IMR-90 (cell line): Measurements from ENCODE around the gene ARHGAP24. TPM values are rescaled to one million over a fixed set of nuclear protein-coding genes. Genes with fewer than 3 reads are reported as not detected.

Experiments used
- ATAC-seq: fragments of 200-7000 bp; cut with Tn5 transposase; 2 replicates; pipeline ENCODE4 v1.9.1; 2020; ENCODE audit warnings: low read depth, mild to moderate bottlenecking, moderate library complexity
- BruUV-seq: library from RNA; stranded (reverse); fragments of 400-500 nt; replicated peaks from 2 replicates; lab custom pipeline; 2021; lab: Mats Ljungman, UMichigan
- CTCF ChIA-PET: fragments of 300-600 bp; formaldehyde crosslinking; extraction: SDS; loops from one replicate; lab custom pipeline; 2021; ENCODE audit warnings: antibody characterized with exemption; lab: Yijun Ruan, JAX
- POLR2A ChIA-PET: fragments of 300-600 bp; sonication (Branson Sonifier 250); formaldehyde crosslinking; loops from one replicate; lab custom pipeline; 2022; ENCODE audit warnings: antibody characterized with exemption; ENCODE audit not compliant: unreplicated experiment; lab: Charles Lee
- DNase-seq: peaks from one replicate; pipeline ENCODE4 v3.0.0; 2013
- H2AFZ ChIP-seq: replicated peaks from 2 replicates; pipeline ENCODE3; 2013; ENCODE audit warnings: low read length, mild to moderate bottlenecking; ENCODE audit not compliant: poor library complexity
- H2AK5ac ChIP-seq: 2 replicates; pipeline ENCODE4 v1.6.1; 2013; ENCODE audit warnings: low read depth, low read length, inconsistent platforms
- H2AK9ac ChIP-seq: replicated peaks from 2 replicates; pipeline ENCODE3; 2013; ENCODE audit warnings: mild to moderate bottlenecking, low read depth, low read length, moderate library complexity; ENCODE audit not compliant: poor library complexity
- H2BK120ac ChIP-seq: 2 replicates; pipeline ENCODE4 v1.6.1; 2013; ENCODE audit warnings: low read depth, low read length, inconsistent platforms
- H2BK15ac ChIP-seq: 3 replicates; pipeline ENCODE4 v1.6.1; 2013; ENCODE audit warnings: low read depth, low read length, inconsistent platforms
- H2BK20ac ChIP-seq: 2 replicates; pipeline ENCODE4 v1.6.1; 2013; ENCODE audit warnings: low read depth, mild to moderate bottlenecking, inconsistent platforms, low read length, moderate library complexity
- H2BK5ac ChIP-seq: 2 replicates; pipeline ENCODE4 v1.6.1; 2013; ENCODE audit warnings: mild to moderate bottlenecking, low read depth, low read length, inconsistent platforms; ENCODE audit not compliant: poor library complexity, severe bottlenecking
- H3K14ac ChIP-seq: replicated peaks from 2 replicates; pipeline ENCODE4 v1.6.1; 2013; ENCODE audit warnings: low read depth, low read length, inconsistent platforms
- H3K18ac ChIP-seq: 2 replicates; pipeline ENCODE4 v1.6.1; 2013; ENCODE audit warnings: low read depth, low read length, control low read depth
- H3K23ac ChIP-seq: 2 replicates; pipeline ENCODE4 v1.6.1; 2013; ENCODE audit warnings: low read depth, low read length, inconsistent platforms
- H3K27ac ChIP-seq: 2 replicates; pipeline ENCODE4 v1.5.1; 2013; ENCODE audit warnings: mild to moderate bottlenecking, control low read depth, low read length; ENCODE audit not compliant: insufficient read depth
- H3K27me3 ChIP-seq: 2 replicates; pipeline ENCODE4 v1.6.1; 2013; ENCODE audit warnings: low read length; ENCODE audit not compliant: control insufficient read depth, insufficient read depth
- H3K36me3 ChIP-seq: 2 replicates; pipeline ENCODE4 v1.6.1; 2013; ENCODE audit warnings: low read length, mixed read lengths; ENCODE audit not compliant: control insufficient read depth, insufficient read depth
- H3K4ac ChIP-seq: 2 replicates; pipeline ENCODE4 v1.6.1; 2013; ENCODE audit warnings: low read depth, low read length, inconsistent platforms
- H3K4me1 ChIP-seq: 2 replicates; pipeline ENCODE4 v1.6.1; 2013; ENCODE audit warnings: low read length, mixed read lengths; ENCODE audit not compliant: control insufficient read depth, insufficient read depth
- H3K4me2 ChIP-seq: 2 replicates; pipeline ENCODE4 v1.6.1; 2013; ENCODE audit warnings: low read depth, mild to moderate bottlenecking, control low read depth, low read length, moderate library complexity
- H3K4me3 ChIP-seq: 2 replicates; pipeline ENCODE4 v1.5.1; 2013; ENCODE audit warnings: low read depth, mild to moderate bottlenecking, control low read depth, low read length, moderate library complexity; ENCODE audit not compliant: insufficient read depth
- H3K56ac ChIP-seq: 2 replicates; pipeline ENCODE4 v1.6.1; 2013; ENCODE audit warnings: low read length, inconsistent platforms; ENCODE audit not compliant: insufficient read depth; ENCODE audit errors: extremely low read depth
- H3K79me1 ChIP-seq, 2 experiments: 2 replicates each; pipeline ENCODE4 v1.6.1; 2013; ENCODE audit warnings: low read length in 2 of 2, inconsistent platforms in 1 of 2, low read depth in 1 of 2
- H3K9ac ChIP-seq: 2 replicates; pipeline ENCODE4 v1.6.1; 2013; ENCODE audit warnings: low read depth, low read length, control low read depth
- H3K9me1 ChIP-seq: 2 replicates; pipeline ENCODE4 v1.6.1; 2013; ENCODE audit warnings: low read length, inconsistent platforms; ENCODE audit not compliant: insufficient read depth
- H3K9me3 ChIP-seq: 2 replicates; pipeline ENCODE4 v1.6.1; 2013; ENCODE audit warnings: low read length; ENCODE audit not compliant: control insufficient read depth, insufficient read depth
- H4K20me1 ChIP-seq: 2 replicates; pipeline ENCODE4 v1.6.1; 2013; ENCODE audit warnings: low read length, inconsistent platforms; ENCODE audit not compliant: insufficient read depth
- H4K5ac ChIP-seq: 2 replicates; pipeline ENCODE4 v1.6.1; 2013; ENCODE audit warnings: mild to moderate bottlenecking, low read depth, low read length, control low read depth
- H4K8ac ChIP-seq, 2 experiments: 2 replicates each; pipeline ENCODE4 v1.6.1; 2013; ENCODE audit warnings: low read depth in 2 of 2, low read length in 2 of 2, control low read depth in 1 of 2, inconsistent platforms in 1 of 2
- H4K91ac ChIP-seq: 2 replicates; pipeline ENCODE4 v1.6.1; 2013; ENCODE audit warnings: low read depth, low read length, inconsistent platforms; ENCODE audit not compliant: insufficient read depth
- BHLHE40 ChIP-seq: fragments of 150-350 bp; IDR thresholded peaks from 2 replicates; pipeline ENCODE4 v1.6.1; 2016; ENCODE audit warnings: mild to moderate bottlenecking, low read depth, low read length
- MAZ ChIP-seq: IDR thresholded peaks from 2 replicates; pipeline ENCODE4 v1.6.1; 2012; ENCODE audit warnings: low read depth, mild to moderate bottlenecking, low read length, improper control_type of control experiment, moderate library complexity, borderline replicate concordance
- POLR2A ChIP-seq: IDR thresholded peaks from 2 replicates; pipeline ENCODE4 v1.6.1; 2012; ENCODE audit warnings: mild to moderate bottlenecking, low read depth, low read length
- WGBS, 2 experiments: methylation state at CpG; one replicate each; pipeline versions ENCODE4 v1.1.5 to v1.1.7; 2013; ENCODE audit warnings: missing lambda C conversion rate in 2 of 2; ENCODE audit not compliant: insufficient read length in 1 of 2; ENCODE audit errors: extremely low coverage in 2 of 2; 5-methylcytosine and 5-hydroxymethylcytosine counted together
- dilution Hi-C: fragments of 300-500 bp; cut with HindIII; formaldehyde crosslinking; loops from one replicate; pipeline ENCODE4 v1.14.3; 2018; ENCODE audit warnings: low sequenced_read_pairs; ENCODE audit not compliant: unreplicated experiment
- in situ Hi-C: fragments of 300-500 bp; cut with MboI; formaldehyde crosslinking; loops from 3 replicates; pipeline ENCODE4 v1.14.3; 2019; ENCODE audit warnings: low sequenced_read_pairs, inconsistent platforms, mixed read lengths
- intact Hi-C: fragments of 100-400 bp; cut with micrococcal nuclease; formaldehyde crosslinking; loops from 2 replicates; pipeline ENCODE4 v1.10.0; 2022
- polyA plus RNA-seq, 3 experiments: library from polyadenylated mRNA; depleted of rRNA; stranded (reverse); fragments of >200 nt; gene quantifications; 2 replicates each; pipeline ENCODE4 v1.2.3, GENCODE V29; 2012; ENCODE audit warnings: low replicate concordance in 1 of 3
- total RNA-seq: library from RNA; depleted of rRNA; stranded (reverse); fragments of >200 nt; gene quantifications from 2 replicates; pipeline ENCODE4 v1.2.3, GENCODE V29; 2012
- TF ChIP-seq, protein P1 (sequence below): conservative IDR thresholded peaks from 2 replicates; pipeline ENCODE4 v1.5.1; 2012; ENCODE audit warnings: mild to moderate bottlenecking, low read depth, low read length, improper control_type of control experiment

The ARHGAP24 gene
- total and polyA plus RNA-seq, 2 of the 4 experiments (the other 2 are of a cell fraction): 11.9 to 24.0 TPM

DNA sequence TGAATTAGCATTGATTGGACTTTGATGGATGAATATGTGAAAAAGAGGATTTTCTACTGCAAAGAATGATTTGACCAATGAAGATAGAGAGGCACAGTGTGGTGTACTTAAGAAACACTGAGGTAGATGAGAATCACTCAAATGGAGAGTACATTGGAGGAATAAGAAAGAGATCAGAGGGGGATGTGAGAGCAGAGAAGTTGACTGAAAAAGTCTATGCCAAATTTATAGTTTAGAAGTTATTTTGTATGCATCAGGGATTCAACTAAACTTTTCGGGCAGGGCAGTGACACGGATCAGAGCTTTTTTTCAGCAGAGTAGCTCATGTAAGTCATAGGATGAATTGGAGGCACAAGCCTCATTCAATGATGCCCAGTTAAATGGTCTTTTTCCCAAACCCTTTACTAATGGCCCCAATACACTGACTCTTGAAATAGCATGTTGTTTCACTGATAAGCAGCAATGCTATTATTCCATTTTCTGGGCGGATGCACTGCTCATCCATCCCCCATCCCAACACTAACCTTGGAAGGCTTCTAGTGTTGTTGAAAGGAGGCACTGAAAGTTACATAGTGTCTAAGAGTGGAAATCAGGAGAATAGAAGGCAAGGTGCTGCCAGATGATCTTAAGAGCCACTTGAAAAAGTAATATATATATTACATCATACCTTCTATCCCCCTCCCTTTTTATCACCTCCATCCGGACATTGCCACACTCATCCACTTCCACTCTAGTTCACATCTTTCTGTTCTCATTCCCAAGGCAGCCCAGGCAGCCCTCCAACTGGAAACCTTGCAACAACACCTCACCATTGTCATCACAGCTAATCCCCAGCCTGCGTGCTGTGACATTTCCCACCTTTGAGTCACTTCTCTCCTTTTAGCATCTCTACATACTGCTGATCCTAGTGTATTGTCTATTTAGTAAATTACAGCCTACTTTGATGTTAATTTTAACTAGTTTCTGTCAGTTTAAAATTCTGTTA, 46.1 kb downstream of the ARHGAP24 start:
- Histone ChIP-seq H3K27ac (no peak overlapping the region), H3K36me3 (no peaks in the 10 kb centered on the region), H2BK15ac (no peak overlapping the region), H2AFZ (no peak overlapping the region), H2BK5ac (no peak overlapping the region), H2BK20ac (no peak overlapping the region), H3K18ac (no peak overlapping the region), H4K91ac (no peak overlapping the region), H3K4ac (no peak overlapping the region), H4K5ac (no peak overlapping the region), H3K9me3 (no peaks in the 10 kb centered on the region), H2AK9ac (no peak overlapping the region), H3K14ac (no peak overlapping the region), H3K4me2 (no peak overlapping the region), H3K27me3 (no peaks in the 10 kb centered on the region), H3K4me1 (no peaks in the 10 kb centered on the region), H3K23ac (no peak overlapping the region), H2BK120ac (no peak overlapping the region), H4K8ac (no peak overlapping the region), H3K9ac (no peak overlapping the region), H3K4me3 (no peak overlapping the region), H4K20me1 (no peaks in the 10 kb centered on the region), H3K79me1 (no peaks in the 10 kb centered on the region), H3K9me1 (no peaks in the 10 kb centered on the region; the same call in 1 of the 2 replicates), H2AK5ac (no peak overlapping the region), H3K56ac (no peak overlapping the region)
- intact Hi-C loops: no loop called here
- ChIA-PET POLR2A (no interaction called here), CTCF (no interaction called here)
- WGBS, 2 experiments: no CpG with 5 or more reads among the region's 5 CpGs
- in situ Hi-C loops: no loop called here
- TF ChIP-seq POLR2A: no peak
- no peak for TF ChIP-seq MAZ
- TF ChIP-seq BHLHE40: no peak
- TF ChIP-seq, protein P1, sequence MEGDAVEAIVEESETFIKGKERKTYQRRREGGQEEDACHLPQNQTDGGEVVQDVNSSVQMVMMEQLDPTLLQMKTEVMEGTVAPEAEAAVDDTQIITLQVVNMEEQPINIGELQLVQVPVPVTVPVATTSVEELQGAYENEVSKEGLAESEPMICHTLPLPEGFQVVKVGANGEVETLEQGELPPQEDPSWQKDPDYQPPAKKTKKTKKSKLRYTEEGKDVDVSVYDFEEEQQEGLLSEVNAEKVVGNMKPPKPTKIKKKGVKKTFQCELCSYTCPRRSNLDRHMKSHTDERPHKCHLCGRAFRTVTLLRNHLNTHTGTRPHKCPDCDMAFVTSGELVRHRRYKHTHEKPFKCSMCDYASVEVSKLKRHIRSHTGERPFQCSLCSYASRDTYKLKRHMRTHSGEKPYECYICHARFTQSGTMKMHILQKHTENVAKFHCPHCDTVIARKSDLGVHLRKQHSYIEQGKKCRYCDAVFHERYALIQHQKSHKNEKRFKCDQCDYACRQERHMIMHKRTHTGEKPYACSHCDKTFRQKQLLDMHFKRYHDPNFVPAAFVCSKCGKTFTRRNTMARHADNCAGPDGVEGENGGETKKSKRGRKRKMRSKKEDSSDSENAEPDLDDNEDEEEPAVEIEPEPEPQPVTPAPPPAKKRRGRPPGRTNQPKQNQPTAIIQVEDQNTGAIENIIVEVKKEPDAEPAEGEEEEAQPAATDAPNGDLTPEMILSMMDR: no peak
- BruUV-seq: no TSS peak
- ATAC-seq (no peak), DNase-seq (no peak)
- dilution Hi-C loops: no loop called here
